WI38 (cell line): ENCODE data around the gene SETD2.
"Not testable (repeated sequence)": the region's sequence is repeated elsewhere in the genome, so short reads cannot be mapped to it uniquely, and the experiment has no call there.

Source experiments
- H3K4me3 ChIP-seq: 2 replicates; pipeline ENCODE4 v1.5.1; 2011; ENCODE audit warnings: low read depth, mild to moderate bottlenecking, control low read depth, low read length
- CTCF ChIP-seq: IDR thresholded peaks from 2 replicates; pipeline ENCODE4 v1.5.1; 2012; ENCODE audit warnings: low read depth, mild to moderate bottlenecking, control low read depth, low read length

SETD2 gene

GRCh38 chr3:47073685-47074084, 90.2 kb downstream of the SETD2 start:
- H3K4me3 ChIP-seq: no peak overlapping the region
- no peak for TF ChIP-seq CTCF

GRCh38 chr3:47070770-47071169, 93.1 kb downstream of the SETD2 start:
- no peak for TF ChIP-seq CTCF

GRCh38 chr3:47066259-47066658, 97.7 kb downstream of the SETD2 start:
- H3K4me3 ChIP-seq: not testable (repeated sequence)

More at GRCh38 chr3:47070770-47071169, 93.1 kb downstream of the SETD2 start:
- no peak overlapping the region for H3K4me3 ChIP-seq

GRCh38 chr3:47065681-47066080, 98.2 kb downstream of the SETD2 start:
- TF ChIP-seq CTCF: no peak
- H3K4me3 ChIP-seq: no peak overlapping the region

- H3K4me3 ChIP-seq: no peak overlapping the region
- TF ChIP-seq CTCF: no peak
Observed at GRCh38 chr3:47065058-47065457, 98.9 kb downstream of the SETD2 start.

DNA sequence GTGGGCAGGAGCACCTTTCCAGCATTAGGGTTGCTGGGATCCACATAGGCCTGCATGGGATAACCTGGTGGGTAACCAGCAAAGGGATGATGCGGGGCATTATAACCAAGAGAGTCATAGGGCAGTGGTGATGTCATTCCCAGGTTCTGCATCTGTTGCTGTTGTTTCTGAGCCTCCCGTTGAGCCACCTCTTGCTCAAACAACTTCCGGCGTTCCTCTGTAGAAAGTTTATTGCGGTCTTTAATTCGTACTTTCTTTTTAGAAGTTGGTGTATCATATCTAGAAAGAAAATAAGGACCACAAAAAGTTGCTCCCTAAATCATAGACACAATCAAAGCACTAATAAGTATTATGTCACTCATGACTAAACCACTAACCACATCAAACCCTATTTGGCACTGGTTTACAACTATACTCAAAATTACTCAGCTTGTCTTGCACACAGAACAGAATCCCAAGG, 106.7 kb downstream of the SETD2 start:
- TF ChIP-seq CTCF: no peak
- no peak overlapping the region for H3K4me3 ChIP-seq

DNA sequence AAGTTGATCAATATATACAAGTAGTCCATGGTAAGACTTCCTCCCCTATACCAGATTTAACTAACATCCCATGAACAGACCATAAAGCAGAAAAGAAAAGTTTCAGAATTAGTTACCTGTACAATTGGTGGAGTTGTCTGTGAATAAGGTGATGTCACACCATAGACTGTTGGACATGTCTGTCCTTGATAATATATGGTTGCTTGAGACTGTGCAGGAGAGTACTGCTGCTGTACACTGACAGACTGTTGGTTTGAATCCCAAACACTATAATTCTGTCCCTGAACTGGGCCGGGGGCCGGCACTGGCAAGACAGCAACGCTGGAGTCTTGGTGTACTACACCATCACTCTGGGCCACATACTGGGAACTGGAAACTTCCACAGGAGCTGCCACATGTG, 107.2 kb downstream of the SETD2 start:
- no peak for TF ChIP-seq CTCF
- H3K4me3 ChIP-seq: no peak overlapping the region

DNA sequence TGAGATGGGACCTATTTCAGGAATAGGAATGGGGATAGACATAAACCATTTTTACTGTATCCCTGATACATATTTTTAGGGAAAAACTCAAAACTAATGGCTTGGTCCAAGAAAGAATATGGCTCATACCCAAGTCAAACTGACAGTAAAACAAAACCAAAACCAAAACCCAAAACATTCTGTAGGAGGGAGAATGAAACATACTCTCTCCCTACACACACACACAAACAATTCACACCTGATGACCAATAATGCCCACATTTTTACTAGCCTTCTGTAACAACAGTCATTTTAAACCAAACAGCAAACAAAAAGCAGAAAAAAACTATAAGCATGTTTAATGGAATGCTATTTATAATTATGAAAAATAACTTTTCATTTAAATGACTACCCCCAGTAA, 109.5 kb downstream of the SETD2 start:
- no peak for TF ChIP-seq CTCF
- no peak overlapping the region for H3K4me3 ChIP-seq
